Measurements from ENCODE around the gene PLEKHG7.

- no peak for TF ChIP-seq EZH2 (IDR thresholded peaks at IDR 0.05)
- TF ChIP-seq POLR2AphosphoS5 (IDR thresholded peaks at IDR 0.05; ENCODE audit: borderline replicate concordance, low read depth, low read length), result no peak
Measured at GRCh38 chr12:92696216-92696615, 6.6 kb upstream of the PLEKHG7 start.
